T-helper 1 cell treated with Interleukin-12 subunit alpha and Interleukin-12 subunit beta and Interleukin-4 antibody, amounts not matched to agents 30 μg/mL and 1 μg/mL, for 36 hours (primary cell): ENCODE measurements around the gene TESK2.
"Not testable (repeated sequence)": the region's sequence is repeated elsewhere in the genome, so short reads cannot be mapped to it uniquely, and the experiment has no call there.

ENCODE experiments used
- H3K27ac Mint-ChIP-seq: one replicate; pipeline ENCODE4 v1.8.0; 2021; ENCODE audit warnings: mild to moderate bottlenecking, mixed read lengths
- H3K27me3 Mint-ChIP-seq: one replicate; pipeline ENCODE4 v1.8.0; 2021; ENCODE audit warnings: low read depth, mixed read lengths
- H3K36me3 Mint-ChIP-seq: one replicate; pipeline ENCODE4 v1.8.0; 2021; ENCODE audit warnings: low read depth, mixed read lengths
- H3K4me1 Mint-ChIP-seq: one replicate; pipeline ENCODE4 v1.8.0; 2021; ENCODE audit warnings: low read depth, mixed read lengths
- H3K4me3 Mint-ChIP-seq: one replicate; pipeline ENCODE4 v1.8.0; 2021; ENCODE audit warnings: mild to moderate bottlenecking, moderate library complexity, mixed read lengths
- H3K9me3 Mint-ChIP-seq: one replicate; pipeline ENCODE4 v1.8.0; 2021; ENCODE audit warnings: mixed read lengths

Gene TESK2

GRCh38 chr1:45490626-45491486 is at the start of gene TESK2:
TESK2 (minus strand) TSS chr1:45491163; CDS start chr1:45457785, 33,378 bp downstream.
- H3K4me1 Mint-ChIP-seq, result peaks cover 10% of the 10 kb centered on the region
- no peak within 1 kb of the TSS for H3K4me3 Mint-ChIP-seq
- H3K27me3 Mint-ChIP-seq, result peaks cover 17% of the 10 kb centered on the region
- H3K9me3 Mint-ChIP-seq, result no peaks in the 10 kb centered on the region
- H3K27ac Mint-ChIP-seq, result no peak within 1 kb of the TSS
- no peaks in the 10 kb centered on the region for H3K36me3 Mint-ChIP-seq

- Mint-ChIP-seq H3K4me1 (peaks cover 14% of the 10 kb centered on the region), H3K4me3 (no peak overlapping the region), H3K27ac (no peak overlapping the region), H3K36me3 (no peaks in the 10 kb centered on the region), H3K27me3 (peaks cover 7% of the 10 kb centered on the region), H3K9me3 (no peaks in the 10 kb centered on the region)
Observed at GRCh38 chr1:45536886-45537285, 45.9 kb upstream of the TESK2 start.

GRCh38 chr1:45535988-45536766 is 45.2 kb upstream of the TESK2 start:
- Mint-ChIP-seq H3K9me3 (no peaks in the 10 kb centered on the region), H3K36me3 (no peaks in the 10 kb centered on the region), H3K27ac (no peak overlapping the region), H3K4me1 (peaks cover 16% of the 10 kb centered on the region), H3K27me3 (peaks cover 10% of the 10 kb centered on the region), H3K4me3 (no peak overlapping the region)

- Mint-ChIP-seq H3K9me3 (no peaks in the 10 kb centered on the region), H3K4me1 (peaks cover 12% of the 10 kb centered on the region), H3K27ac (no peak overlapping the region), H3K27me3 (peaks cover 10% of the 10 kb centered on the region), H3K4me3 (no peak overlapping the region), H3K36me3 (no peaks in the 10 kb centered on the region)
Observed at GRCh38 chr1:45531873-45532272, 40.9 kb upstream of the TESK2 start.

GRCh38 chr1:45530632-45531135 is 39.7 kb upstream of the TESK2 start:
- H3K9me3 Mint-ChIP-seq, result no peaks in the 10 kb centered on the region

GRCh38 chr1:45526135-45526644 is 35.2 kb upstream of the TESK2 start:
- H3K9me3 Mint-ChIP-seq, result no peaks in the 10 kb centered on the region
- H3K4me3 Mint-ChIP-seq, result no peak overlapping the region
- H3K36me3 Mint-ChIP-seq, result peaks cover 2% of the 10 kb centered on the region
- H3K27me3 Mint-ChIP-seq, result peaks cover 7% of the 10 kb centered on the region
- H3K4me1 Mint-ChIP-seq, result peaks cover 23% of the 10 kb centered on the region
- H3K27ac Mint-ChIP-seq, result no peak overlapping the region

More at GRCh38 chr1:45530632-45531135, 39.7 kb upstream of the TESK2 start:
- H3K4me1 Mint-ChIP-seq, result peaks cover 3% of the 10 kb centered on the region
- H3K4me3 Mint-ChIP-seq, result no peak overlapping the region
- H3K36me3 Mint-ChIP-seq, result no peaks in the 10 kb centered on the region
- H3K27ac Mint-ChIP-seq, result no peak overlapping the region
- peaks cover 12% of the 10 kb centered on the region for H3K27me3 Mint-ChIP-seq

- H3K9me3 Mint-ChIP-seq, H3K27ac Mint-ChIP-seq, H3K36me3 Mint-ChIP-seq, H3K27me3 Mint-ChIP-seq, H3K4me3 Mint-ChIP-seq: not testable (repeated sequence)
- peaks cover 28% of the 10 kb centered on the region for H3K4me1 Mint-ChIP-seq
Observed at GRCh38 chr1:45523975-45524374, 33.0 kb upstream of the TESK2 start.

- Mint-ChIP-seq H3K4me3 (peak overlapping the region; percentile 29), H3K36me3 (peaks cover 13% of the 10 kb centered on the region), H3K4me1 (peaks cover 33% of the 10 kb centered on the region), H3K27ac (peak overlapping the region; percentile 43)
- H3K9me3 Mint-ChIP-seq, H3K27me3 Mint-ChIP-seq: not testable (repeated sequence)
Observed at GRCh38 chr1:45523516-45523915, 32.6 kb upstream of the TESK2 start.

- Mint-ChIP-seq H3K36me3 (peaks cover 13% of the 10 kb centered on the region), H3K9me3 (no peaks in the 10 kb centered on the region), H3K27me3 (peaks cover 7% of the 10 kb centered on the region), H3K27ac (peak overlapping the region; percentile 95), H3K4me3 (peak overlapping the region; percentile 96), H3K4me1 (peaks cover 34% of the 10 kb centered on the region)
Observed at GRCh38 chr1:45522324-45523104, 31.6 kb upstream of the TESK2 start.

- Mint-ChIP-seq H3K9me3 (no peaks in the 10 kb centered on the region), H3K27ac (peak within 1 kb of the TSS; percentile 95), H3K27me3 (peaks cover 6% of the 10 kb centered on the region), H3K4me1 (peaks cover 37% of the 10 kb centered on the region), H3K4me3 (peak within 1 kb of the TSS; percentile 96), H3K36me3 (peaks cover 20% of the 10 kb centered on the region)
Observed at GRCh38 chr1:45521413-45522323, 30.7 kb upstream of the TESK2 start, which contains the start of gene PRDX1. PRDX1 (minus strand) TSS chr1:45521884; CDS start chr1:45519043, 2,841 bp downstream.

- Mint-ChIP-seq H3K36me3 (peaks cover 38% of the 10 kb centered on the region), H3K4me1 (peaks cover 37% of the 10 kb centered on the region), H3K4me3 (peak overlapping the region; percentile 89)
- not testable (repeated sequence) for H3K27ac Mint-ChIP-seq, H3K9me3 Mint-ChIP-seq, H3K27me3 Mint-ChIP-seq
Observed at GRCh38 chr1:45519774-45520173, 28.8 kb upstream of the TESK2 start.

- H3K27me3 Mint-ChIP-seq, result no peaks in the 10 kb centered on the region
- no peaks in the 10 kb centered on the region for H3K9me3 Mint-ChIP-seq
- H3K4me1 Mint-ChIP-seq, result peaks cover 37% of the 10 kb centered on the region
- H3K27ac Mint-ChIP-seq, result no peak overlapping the region
- peak overlapping the region; percentile 19 for H3K4me3 Mint-ChIP-seq
- peaks cover 44% of the 10 kb centered on the region for H3K36me3 Mint-ChIP-seq
Observed at GRCh38 chr1:45518910-45519309, 27.9 kb upstream of the TESK2 start.

GRCh38 chr1:45518366-45518765 is 27.4 kb upstream of the TESK2 start:
- H3K27ac Mint-ChIP-seq, H3K9me3 Mint-ChIP-seq, H3K27me3 Mint-ChIP-seq: not testable (repeated sequence)
- Mint-ChIP-seq H3K4me3 (peak overlapping the region; percentile 19), H3K36me3 (peaks cover 49% of the 10 kb centered on the region), H3K4me1 (peaks cover 37% of the 10 kb centered on the region)
